ENCODE measurements around the gene TSPOAP1.

TSPOAP1 gene, protein sequence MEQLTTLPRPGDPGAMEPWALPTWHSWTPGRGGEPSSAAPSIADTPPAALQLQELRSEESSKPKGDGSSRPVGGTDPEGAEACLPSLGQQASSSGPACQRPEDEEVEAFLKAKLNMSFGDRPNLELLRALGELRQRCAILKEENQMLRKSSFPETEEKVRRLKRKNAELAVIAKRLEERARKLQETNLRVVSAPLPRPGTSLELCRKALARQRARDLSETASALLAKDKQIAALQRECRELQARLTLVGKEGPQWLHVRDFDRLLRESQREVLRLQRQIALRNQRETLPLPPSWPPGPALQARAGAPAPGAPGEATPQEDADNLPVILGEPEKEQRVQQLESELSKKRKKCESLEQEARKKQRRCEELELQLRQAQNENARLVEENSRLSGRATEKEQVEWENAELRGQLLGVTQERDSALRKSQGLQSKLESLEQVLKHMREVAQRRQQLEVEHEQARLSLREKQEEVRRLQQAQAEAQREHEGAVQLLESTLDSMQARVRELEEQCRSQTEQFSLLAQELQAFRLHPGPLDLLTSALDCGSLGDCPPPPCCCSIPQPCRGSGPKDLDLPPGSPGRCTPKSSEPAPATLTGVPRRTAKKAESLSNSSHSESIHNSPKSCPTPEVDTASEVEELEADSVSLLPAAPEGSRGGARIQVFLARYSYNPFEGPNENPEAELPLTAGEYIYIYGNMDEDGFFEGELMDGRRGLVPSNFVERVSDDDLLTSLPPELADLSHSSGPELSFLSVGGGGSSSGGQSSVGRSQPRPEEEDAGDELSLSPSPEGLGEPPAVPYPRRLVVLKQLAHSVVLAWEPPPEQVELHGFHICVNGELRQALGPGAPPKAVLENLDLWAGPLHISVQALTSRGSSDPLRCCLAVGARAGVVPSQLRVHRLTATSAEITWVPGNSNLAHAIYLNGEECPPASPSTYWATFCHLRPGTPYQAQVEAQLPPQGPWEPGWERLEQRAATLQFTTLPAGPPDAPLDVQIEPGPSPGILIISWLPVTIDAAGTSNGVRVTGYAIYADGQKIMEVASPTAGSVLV (N-terminal part only)

DNA sequence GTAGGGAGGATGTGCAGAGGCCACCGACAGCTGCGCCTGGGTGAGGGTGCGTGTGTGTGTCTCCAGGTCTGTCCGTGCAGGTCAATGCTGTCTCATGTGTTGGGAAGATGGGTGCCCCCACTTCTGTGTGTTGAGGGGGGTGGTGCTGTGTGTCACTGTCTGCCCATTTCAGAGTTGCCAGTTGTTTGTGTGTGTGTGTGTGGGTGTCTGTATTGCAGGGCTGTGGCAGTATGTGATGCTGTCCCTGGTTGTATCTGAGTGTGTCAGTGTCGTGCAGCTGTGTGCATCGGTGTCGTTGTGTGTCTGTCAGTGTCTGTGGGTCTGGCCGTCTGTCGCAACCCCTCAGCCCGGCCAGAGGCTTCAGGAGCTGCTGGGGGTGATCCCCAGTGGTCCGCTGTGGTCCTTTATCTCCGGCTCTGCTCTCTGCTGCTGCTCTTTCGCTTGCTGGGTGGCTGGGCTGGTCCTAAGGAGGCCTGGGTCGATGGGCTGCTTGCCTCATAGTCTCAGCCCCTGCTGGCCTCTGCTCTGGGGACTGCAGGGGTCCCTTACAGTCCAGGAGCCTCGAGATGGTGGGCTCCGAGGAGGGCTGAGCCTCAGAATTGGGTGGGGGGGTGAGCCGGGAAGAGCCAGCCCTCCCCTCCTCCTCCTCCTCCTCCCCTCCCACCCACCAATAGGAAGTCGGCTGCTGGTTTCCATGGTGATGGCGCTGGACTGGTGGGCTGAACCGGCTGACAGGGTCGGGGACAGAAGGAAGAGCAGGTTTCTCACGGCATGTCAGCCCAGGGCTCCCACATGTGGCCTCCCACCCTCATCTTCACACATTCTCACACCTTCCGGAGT, at the start of gene TSPOAP1:
Gene TSPOAP1 (minus strand): TSS at position 601 of the 840 bp plus-strand sequence. CDS start 875 bp downstream, outside the sequence.
- DNase-seq, result no peak

DNA sequence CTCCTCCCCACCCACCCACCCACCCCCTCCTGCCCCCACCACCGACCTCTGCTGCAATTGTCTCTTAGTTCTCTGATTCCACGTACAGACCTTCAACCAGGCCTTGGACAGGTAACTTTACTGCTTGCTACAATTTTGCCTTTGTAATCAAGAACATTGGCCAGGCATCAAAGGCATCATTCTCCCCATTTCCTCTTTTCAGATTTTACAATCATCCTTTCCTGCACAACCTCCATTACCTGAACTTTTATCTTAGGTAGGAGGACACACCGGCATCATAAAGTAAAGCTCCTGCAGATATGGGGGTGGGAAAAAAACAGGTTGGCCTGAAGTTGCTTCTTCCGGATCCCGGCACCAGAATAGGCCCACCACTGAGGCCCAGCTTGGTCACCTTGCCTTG, 49.1 kb upstream of the TSPOAP1 start:
- no peak for DNase-seq

DNA sequence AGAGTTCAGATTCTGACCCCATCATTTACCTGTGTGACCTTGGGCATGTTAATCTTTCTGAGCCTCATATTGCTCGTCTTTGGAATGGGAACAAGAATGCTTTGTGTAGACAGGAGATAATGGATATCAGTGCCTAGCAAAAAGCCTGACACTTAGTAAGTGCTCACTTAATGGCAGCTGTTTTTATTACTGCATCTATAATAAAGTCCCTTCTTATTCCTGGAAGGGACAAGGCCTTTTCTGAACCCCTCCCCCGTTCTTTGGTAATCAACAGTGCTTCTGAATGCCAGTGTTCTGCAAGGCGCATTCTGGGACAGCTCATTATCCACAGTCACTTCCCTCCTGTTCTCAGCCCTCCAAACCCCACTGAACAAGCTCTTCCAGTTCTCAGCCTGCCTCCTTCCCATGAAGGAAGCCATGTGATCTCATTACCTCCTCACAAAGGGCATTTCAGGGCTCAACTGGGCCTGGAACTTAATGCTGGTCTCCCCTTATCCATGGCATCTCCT, 48.6 kb upstream of the TSPOAP1 start:
- DNase-seq, result no peak

DNA sequence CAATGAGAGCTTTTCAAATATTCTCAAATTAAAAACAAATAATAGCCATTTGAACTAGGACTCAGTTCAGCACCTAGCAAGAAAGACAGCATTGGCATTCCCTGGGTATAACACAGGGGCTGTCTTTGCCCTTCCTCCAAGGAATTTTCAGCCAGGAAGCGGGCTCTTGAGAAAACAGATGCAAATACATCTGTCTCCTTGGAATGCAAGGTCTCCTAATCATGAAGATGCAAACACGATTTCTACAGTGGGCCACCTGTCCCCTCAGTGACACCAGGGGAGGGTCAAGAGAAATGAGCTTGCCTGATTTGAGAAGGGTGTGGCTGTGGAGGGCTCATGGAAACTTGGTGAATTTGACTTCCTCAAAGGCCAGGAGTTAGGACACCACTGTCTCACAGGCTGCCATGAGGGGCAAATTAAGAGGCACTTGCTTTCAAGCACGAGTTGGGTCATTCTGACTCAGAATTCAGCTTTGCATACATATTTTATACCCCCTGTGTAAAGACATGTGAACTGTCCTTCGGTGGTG, 47.9 kb upstream of the TSPOAP1 start:
- no peak for DNase-seq

DNA sequence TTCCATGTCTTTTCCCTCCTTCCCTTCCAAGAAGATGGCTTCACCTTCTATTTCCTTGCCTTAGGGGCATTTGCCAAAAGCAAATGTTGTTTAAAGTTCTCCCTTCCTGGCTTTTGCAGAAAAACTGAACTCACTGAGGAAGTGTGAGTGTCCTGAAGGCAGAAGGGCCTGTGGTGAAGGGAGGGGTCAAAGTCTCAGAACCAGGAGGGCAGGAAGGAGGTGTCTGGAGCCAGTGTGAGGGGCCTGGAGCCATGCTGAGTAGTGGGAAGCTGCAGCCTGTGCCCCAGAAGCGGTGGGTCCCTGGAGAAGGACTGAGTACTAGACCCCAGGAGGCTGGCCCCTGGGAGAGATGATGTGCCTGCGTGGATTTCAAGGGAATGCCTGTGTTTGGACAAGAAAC, 47.2 kb upstream of the TSPOAP1 start:
- DNase-seq, result no peak

DNA sequence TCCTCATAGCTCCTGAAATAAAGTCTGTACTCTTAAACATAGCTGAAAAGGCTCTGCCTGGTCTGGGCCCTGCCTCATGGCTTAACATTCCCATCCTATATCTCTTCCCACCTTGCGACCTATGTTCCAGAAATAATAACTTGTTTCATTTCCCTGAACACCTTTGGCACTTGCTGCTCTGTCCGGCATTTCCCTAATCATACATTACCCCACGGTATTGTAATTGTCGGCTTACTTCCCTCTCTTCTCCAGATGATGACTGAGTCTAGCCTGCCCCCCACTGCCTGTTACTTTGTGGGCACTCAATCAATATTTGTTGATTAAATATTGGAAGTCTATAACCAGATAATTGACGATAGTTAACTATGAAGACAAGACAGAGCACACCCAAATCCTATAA, 46.7 kb upstream of the TSPOAP1 start:
- no peak for DNase-seq

DNA sequence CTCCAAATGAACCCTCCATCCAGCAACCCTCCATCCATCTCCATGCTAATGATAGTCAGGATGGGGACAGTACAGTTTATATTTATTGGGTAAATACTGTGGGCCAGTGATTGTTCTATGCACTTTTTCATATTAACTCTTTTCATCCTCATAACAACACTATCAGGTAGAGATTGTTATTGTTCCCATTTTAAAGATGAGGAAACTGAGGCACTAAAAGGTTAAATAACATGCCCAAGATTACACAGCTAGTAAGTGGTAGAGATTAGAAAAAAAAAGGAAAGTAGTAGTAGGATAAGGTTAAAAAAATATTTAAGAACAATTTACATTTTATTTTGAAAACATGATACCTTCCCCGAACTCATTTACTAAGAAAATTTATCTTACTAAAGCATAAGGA, 45.3 kb upstream of the TSPOAP1 start:
- no peak for DNase-seq

DNA sequence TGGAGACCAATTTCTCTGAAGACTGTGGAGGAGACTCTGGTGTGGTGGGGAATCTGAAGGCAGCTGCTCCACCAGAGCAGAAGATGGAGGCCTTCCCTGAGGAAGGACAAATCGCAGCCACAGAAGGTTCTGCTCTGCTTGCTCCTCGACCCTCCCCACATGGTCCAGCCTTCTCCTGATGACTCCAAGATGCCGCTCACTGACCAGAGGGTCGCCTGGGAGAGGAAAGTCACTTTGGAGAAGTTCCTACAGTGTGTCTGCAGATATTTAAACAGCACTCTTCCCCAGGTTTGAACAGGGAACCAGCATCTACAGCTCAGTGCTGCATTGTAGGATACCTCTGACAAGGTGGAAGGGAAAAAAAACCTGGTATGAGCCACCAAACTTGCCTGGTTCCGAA, 44.4 kb upstream of the TSPOAP1 start:
- DNase-seq, result no peak

DNA sequence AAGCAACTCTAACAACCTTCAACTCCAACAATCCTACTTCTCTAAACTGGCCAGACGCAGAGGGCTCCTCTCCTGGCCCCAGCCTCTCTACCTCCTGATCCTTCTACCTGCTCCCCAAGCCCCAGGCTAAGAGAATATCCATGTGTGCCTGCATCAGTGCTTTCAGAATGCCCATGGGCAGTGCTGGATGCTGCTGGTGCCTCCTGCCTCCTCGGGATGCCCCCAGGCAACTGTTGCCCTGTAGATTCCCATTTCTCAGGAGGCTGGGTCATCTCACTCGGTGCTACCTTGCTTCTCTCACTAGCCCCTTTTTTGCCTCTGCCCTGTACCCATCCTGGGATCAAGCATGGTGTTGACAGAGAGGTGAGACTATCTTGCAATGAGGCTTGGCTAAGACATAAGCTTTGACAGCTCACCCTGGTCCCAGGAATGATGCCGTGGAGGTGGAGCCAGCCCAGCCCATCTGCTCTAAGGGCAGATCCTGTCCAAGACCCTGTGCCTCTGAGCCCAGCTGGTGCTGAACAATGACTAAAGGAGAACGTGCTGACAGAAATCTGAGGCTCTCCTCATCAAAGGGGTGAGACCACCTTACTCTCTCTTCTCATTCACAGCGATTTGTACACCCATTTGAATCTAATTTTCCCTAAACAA, 42.8 kb upstream of the TSPOAP1 start:
- no peak for DNase-seq

DNA sequence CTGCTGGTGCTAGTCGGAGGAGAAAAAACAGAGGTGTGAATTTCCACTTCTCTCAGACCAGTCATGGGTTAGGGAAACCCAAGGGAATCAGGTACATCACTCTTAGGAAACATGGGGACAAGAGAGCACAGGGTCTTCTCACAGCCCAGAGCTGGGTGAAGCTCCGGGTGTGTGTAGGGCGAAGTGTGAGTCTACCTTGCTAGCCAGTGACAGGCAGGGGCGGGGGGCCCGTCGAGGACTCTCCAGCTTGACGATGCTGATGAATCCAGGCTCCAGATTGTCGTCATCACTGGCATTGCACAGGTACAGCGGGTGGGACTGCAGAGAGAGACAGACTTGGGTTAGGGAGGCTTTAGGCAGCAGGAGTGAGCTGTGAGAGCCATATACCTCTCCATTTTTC, 42.1 kb upstream of the TSPOAP1 start:
- no peak for DNase-seq

DNA sequence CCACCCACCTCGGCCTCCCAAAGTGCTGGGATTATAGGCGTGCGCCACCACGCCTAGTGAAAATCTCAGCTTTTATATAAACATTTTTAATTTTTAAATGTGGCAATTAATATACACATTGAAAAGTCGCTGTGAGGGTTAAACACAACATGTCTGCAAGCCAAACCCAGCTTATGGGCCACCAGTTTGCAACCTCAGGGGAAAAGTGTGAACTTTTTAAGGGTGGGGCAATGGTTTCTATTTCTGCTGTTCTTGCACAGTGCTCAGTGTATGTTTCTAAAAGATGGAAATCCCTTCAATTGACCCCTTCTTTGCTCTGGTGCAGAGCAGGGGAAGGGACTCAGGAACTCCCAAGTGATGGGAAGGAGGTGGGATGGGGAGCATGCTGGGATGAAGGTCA, 41.7 kb upstream of the TSPOAP1 start:
- DNase-seq, result no peak

DNA sequence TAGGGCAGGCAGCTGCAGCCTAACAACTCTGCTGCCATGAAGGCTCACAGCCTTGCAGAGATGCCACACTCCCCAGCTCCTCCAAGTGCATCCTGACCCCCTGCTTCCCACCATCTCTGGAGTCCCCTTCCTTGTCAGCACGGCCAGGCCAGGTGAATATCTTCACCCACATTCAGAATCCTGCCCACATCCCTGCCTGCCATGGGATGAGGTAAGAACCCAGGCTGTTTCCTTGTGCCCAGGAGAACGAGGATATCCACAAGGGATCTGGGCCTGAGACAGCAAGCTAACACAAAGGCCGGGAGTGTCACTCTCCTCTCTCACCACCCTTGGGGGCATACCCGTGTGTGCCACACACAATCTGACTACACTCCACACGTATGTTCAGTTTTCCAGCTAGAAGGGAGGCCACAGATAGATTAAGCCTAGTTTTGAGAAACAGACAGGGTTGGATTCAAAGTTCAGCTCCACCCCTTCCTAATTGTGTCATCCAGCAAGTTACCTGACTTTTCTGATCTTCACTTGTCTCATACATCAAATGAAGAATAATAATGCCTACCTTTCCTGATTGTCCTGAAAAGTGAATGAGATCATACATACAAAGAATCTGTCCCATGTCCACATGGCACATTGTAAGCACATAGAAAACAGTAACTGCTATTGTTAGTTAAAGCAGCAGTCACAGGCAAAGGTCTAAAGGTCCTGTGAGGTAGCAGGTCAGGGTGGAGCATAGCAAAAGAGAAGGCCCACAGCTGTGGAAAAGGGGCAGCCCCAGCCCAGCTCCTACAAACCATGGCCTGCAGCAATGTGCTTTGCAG, 40.8 kb upstream of the TSPOAP1 start:
- DNase-seq, result no peak

DNA sequence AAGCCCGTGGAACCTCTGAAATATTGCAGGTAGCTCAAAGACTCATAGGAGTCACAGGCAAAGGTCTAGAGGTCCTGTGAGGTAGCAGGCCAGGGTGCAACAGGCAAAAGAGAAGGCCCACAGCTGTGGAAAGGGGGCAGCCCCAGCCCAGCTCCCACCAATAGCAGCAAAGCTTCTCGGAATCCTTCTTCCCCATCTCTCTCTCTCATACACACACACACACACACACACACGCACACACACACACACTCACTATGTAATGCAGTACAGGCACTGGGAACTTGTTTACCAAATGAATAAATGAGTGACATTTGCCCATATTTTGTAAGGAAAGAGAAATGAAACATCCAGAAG, 40.2 kb upstream of the TSPOAP1 start:
- DNase-seq, result no peak

DNA sequence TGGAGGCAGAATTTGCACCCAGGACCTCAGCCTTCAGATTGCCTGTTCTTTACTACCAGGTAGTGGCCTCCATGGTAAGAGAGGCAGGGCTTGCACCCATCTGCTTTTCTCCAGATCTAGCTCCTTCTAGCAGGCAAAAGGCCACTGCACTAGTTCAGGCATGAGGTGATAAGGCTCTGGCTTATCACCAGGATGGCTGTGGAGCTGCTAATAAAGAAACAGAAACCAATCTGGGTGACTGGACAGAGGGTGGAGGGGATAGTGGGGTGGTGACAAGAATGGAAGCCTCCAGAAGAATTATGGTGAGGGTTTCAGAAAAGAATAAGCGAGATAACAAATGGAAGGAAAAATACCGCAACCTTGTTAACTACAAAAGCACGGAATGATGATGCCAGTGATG, 38.9 kb upstream of the TSPOAP1 start:
- DNase-seq, result no peak

DNA sequence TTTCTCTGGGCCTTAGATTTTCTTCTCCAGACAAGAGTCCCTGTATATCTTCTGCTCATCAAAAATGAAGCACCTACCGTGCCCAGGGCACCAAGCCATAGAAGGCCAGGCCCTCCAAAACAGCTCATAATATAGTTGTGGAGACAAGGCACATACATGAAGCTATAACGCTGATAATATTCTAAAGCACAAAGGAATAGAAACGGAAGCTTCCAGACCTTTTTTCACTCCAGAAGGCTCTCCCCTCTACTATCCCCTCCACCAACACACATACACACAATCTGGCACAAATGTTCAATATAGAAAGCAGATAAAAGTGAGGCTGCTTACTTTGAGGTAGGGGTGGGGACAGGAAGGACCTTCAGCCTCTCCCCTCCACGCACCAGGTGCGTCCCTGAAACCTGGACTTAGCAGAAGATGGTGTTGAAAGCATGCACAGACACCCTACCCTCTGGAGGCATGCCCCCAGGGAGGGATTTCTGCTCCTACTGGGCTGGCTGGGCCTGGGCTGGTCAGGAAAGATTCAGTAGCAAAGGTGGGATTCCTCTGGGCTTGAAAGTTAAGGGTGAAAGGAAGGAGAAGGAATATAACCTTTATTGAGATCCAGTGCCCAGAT, 37.5 kb upstream of the TSPOAP1 start:
- DNase-seq, result no peak

DNA sequence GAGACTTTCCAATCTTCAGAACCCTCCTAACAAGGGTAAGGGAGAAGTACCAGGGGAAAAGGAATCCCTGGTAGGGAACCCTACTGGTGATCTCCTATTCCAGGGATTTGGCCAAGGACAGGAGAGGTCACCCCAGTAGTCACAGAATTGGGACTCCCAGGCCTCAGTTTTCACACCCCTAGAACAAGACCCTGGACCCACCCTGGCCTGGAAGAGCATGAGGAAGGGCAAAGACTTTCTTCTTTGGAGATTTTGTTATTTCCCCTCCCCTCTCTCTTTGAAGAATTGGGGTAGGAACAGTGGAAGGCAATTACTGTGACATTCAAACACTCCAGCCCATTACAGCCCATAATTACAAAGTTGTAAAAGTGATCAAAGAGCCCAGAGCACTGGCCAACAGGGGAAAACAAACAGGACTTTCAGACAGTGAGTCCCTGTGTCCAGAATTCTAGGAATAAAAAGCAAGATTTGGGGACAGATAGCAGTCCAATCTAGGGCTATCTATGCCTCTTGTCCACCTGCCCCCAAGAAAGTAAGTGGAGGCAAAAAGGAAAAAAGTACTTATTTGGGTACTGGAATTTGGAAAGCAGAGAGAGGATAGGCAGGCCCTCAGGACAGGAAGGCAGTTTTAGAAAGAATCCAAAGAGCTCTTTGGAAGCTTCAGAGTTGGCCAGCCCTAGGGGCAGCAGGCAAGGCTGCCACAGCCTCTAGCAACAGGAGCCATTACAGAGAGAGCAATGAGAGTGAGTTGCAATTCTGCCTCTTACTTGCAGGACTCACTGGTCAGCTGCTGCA, 36.8 kb upstream of the TSPOAP1 start:
- no peak for DNase-seq

DNA sequence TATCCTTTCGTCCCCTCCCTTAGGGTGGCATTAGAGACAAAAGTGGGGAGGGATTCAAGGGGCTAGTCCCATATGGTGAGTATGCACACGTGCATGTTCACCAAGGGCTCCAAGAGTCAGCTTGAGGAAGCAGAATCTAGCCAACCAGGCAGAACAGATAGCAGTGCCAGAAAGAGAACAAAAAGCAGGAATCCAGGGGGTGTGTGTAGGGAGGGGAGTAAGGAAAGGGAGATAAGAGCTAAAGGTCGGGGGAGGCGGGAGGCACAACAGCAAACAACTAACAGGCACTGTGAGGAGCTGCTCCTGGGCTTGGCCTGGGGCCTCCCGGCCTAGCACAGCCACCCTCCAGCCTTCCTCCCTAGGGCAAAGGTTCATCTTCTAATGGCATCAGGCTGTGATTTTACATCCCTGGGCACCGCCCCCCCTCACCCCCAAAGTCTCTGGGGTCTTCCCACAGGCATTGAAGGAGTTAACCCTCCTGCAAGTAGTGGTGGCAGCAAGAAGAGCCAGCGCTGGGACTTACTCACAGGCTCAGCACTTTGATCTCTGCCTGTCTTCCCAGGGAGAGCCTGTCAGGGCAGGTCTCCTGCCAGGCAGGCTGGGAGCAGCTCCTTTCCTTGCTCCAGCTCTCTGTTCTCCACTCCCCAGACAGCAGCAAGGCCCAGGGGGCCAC, 35.8 kb upstream of the TSPOAP1 start:
- DNase-seq, result no peak

DNA sequence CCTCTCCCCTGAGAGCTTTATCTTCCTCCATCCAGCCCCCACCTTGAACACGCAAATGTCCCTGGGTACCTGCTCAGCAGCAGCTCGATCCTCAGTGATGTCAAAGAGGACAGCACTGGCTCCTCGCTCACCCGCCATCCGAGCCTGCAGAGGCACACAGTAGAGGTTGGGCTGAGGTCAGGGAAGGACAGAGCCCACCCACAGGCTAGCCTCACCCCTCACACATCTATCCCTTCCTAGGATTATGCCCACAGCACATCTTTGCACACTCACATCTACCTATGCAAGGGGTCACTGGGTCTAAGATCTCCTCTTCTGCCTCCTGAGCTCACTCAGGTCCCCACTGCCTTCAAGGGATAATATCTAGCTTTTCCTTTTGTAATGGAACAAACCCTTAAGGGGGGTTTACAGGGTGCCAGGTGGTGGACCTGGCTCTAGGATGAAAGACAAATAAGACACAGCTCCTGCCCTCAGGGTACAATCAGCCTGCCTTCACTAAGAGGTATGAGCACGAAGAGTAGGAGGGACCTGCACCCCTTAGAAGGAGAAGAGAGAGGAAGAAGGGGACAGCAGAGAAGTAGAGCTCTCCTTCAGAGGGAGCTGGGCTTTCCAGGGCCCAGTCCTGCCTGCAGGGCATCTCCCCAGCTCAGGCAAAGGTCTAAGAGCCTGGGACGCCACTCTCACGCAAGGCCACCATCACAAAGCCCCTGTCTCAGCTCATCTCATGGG, 35.0 kb upstream of the TSPOAP1 start:
- no peak for DNase-seq

All from NCI-H1694 (cell line).